MM.1S (cell line): ENCODE measurements around the gene MPND.

Source experiments
- CTCF ChIP-seq: fragments of 300-600 bp; sonication (generic); IDR thresholded peaks from 2 replicates; pipeline ENCODE4 v1.5.1; 2016; ENCODE audit warnings: antibody characterized with exemption, low read length, mixed read lengths
- EZH2 ChIP-seq: fragments of 300-600 bp; sonication (generic); optimal IDR thresholded peaks from 2 replicates; pipeline ENCODE3; 2017; ENCODE audit warnings: low read depth, mild to moderate bottlenecking, antibody characterized with exemption, low read length, mixed read lengths

- TF ChIP-seq CTCF (no peak), EZH2 (no peak)
Observed at GRCh38 chr19:4385291-4386040, 42.1 kb downstream of the MPND start.
